Suprapubic skin (tissue), 4 donors: Measurements from ENCODE around the gene LDLRAD4. TPM values are rescaled to one million over a fixed set of nuclear protein-coding genes. Genes with fewer than 3 reads are reported as not detected.

ENCODE experiments used
- DNase-seq, 2 donors: peaks; one replicate each; pipeline ENCODE4 v3.0.0-alpha.2; 2019; ENCODE audit warnings: low spot score in 2 of 2
- H3K27ac ChIP-seq: fragments of 200-600 bp; sonication (generic); one replicate; pipeline ENCODE4 v1.5.1; 2019
- H3K27me3 ChIP-seq: fragments of 200-600 bp; sonication (generic); one replicate; pipeline ENCODE4 v1.5.1; 2019
- H3K36me3 ChIP-seq: fragments of 200-600 bp; sonication (generic); one replicate; pipeline ENCODE4 v1.5.1; 2019
- H3K4me1 ChIP-seq: fragments of 200-600 bp; sonication (generic); one replicate; pipeline ENCODE4 v1.5.1; 2019
- H3K4me3 ChIP-seq: fragments of 200-600 bp; sonication (generic); one replicate; pipeline ENCODE4 v1.5.1; 2019; ENCODE audit warnings: mild to moderate bottlenecking
- H3K9me3 ChIP-seq: fragments of 200-600 bp; sonication (generic); one replicate; pipeline ENCODE4 v1.5.1; 2019
- CTCF ChIP-seq, 2 donors: fragments of 200-600 bp in 1 of 2; fragments of 450-650 bp in 1 of 2; sonication (generic) in 1 of 2; IDR thresholded peaks; one replicate each; pipeline ENCODE4 v1.5.1; 2016 to 2019; ENCODE audit warnings: antibody characterized with exemption in 2 of 2, mild to moderate bottlenecking in 1 of 2, moderate library complexity in 1 of 2
- EP300 ChIP-seq: sonication (generic); formaldehyde crosslinking; IDR thresholded peaks from one replicate; pipeline ENCODE4 v1.6.1; 2017; ENCODE audit warnings: antibody characterized with exemption
- POLR2A ChIP-seq, 2 donors: fragments of 450-650 bp; IDR thresholded peaks; one replicate each; pipeline ENCODE4 v1.6.1; 2017; ENCODE audit warnings: antibody characterized with exemption in 2 of 2, mild to moderate bottlenecking in 2 of 2, moderate library complexity in 2 of 2
- POLR2AphosphoS5 ChIP-seq, 3 donors: sonication (generic); formaldehyde crosslinking; IDR thresholded peaks; one replicate each; pipeline ENCODE4 v1.6.1; 2017; ENCODE audit warnings: antibody characterized with exemption in 3 of 3
- WGBS: methylation state at CpG from one replicate; pipeline ENCODE4 v1.1.5; 2018; 5-methylcytosine and 5-hydroxymethylcytosine counted together
- total RNA-seq, 4 donors: library from RNA; depleted of rRNA; stranded (reverse); fragments of >200 nt; gene quantifications; one replicate each; pipeline ENCODE4 v1.1.0, GENCODE V29; 2016

The LDLRAD4 gene
- total RNA-seq, 4 donors from 2014 or later: 10.1 to 31.6 (median 15.1) TPM

GRCh38 chr18:13244135-13244534, 25.6 kb downstream of the LDLRAD4 start:
- no peaks in the 10 kb centered on the region for H3K27me3 ChIP-seq
- WGBS: 0% methylated on average over 1 of the region's 1 CpG
- no peak overlapping the region for H3K27ac ChIP-seq

GRCh38 chr18:13245481-13246000, 27.0 kb downstream of the LDLRAD4 start:
- Histone ChIP-seq H3K9me3 (no peaks in the 10 kb centered on the region), H3K36me3 (no peaks in the 10 kb centered on the region), H3K4me1 (no peaks in the 10 kb centered on the region), H3K4me3 (no peak overlapping the region), H3K27me3 (no peaks in the 10 kb centered on the region), H3K27ac (no peak overlapping the region)
- WGBS: 73% methylated on average over 6 of the region's 6 CpGs
- peak in 1 of 2 donors; percentile 24 for DNase-seq
- TF ChIP-seq EP300 (no peak), CTCF (IDR thresholded peaks at IDR 0.05) (no peak), POLR2A (IDR thresholded peaks at IDR 0.05) (no peak), POLR2AphosphoS5 (IDR thresholded peaks at IDR 0.05) (no peak)

More at GRCh38 chr18:13244135-13244534, 25.6 kb downstream of the LDLRAD4 start:
- Histone ChIP-seq H3K9me3 (no peaks in the 10 kb centered on the region), H3K4me1 (no peaks in the 10 kb centered on the region), H3K36me3 (no peaks in the 10 kb centered on the region), H3K4me3 (no peak overlapping the region)
- TF ChIP-seq POLR2A (IDR thresholded peaks at IDR 0.05): no peak
- TF ChIP-seq POLR2AphosphoS5 (IDR thresholded peaks at IDR 0.05): no peak
- no peak for TF ChIP-seq EP300
- no peak for TF ChIP-seq CTCF (IDR thresholded peaks at IDR 0.05)
- no peak for DNase-seq

- no peak overlapping the region for H3K4me3 ChIP-seq
- H3K27me3 ChIP-seq: no peaks in the 10 kb centered on the region
- H3K9me3 ChIP-seq: no peaks in the 10 kb centered on the region
- 88% methylated on average over 9 of the region's 9 CpGs for WGBS
- H3K4me1 ChIP-seq: no peaks in the 10 kb centered on the region
- TF ChIP-seq POLR2AphosphoS5 (IDR thresholded peaks at IDR 0.05): no peak
- no peak for TF ChIP-seq POLR2A (IDR thresholded peaks at IDR 0.05)
- no peak for TF ChIP-seq CTCF (IDR thresholded peaks at IDR 0.05)
- TF ChIP-seq EP300: no peak
- peak; percentile 17 to 49 for DNase-seq
- no peaks in the 10 kb centered on the region for H3K36me3 ChIP-seq
- H3K27ac ChIP-seq: no peak overlapping the region
Observed at GRCh38 chr18:13246121-13246520, 27.6 kb downstream of the LDLRAD4 start.

- TF ChIP-seq POLR2A (IDR thresholded peaks at IDR 0.05): no peak
- TF ChIP-seq CTCF (IDR thresholded peaks at IDR 0.05): no peak
- no peak for TF ChIP-seq EP300
- TF ChIP-seq POLR2AphosphoS5 (IDR thresholded peaks at IDR 0.05): no peak
- H3K36me3 ChIP-seq: no peaks in the 10 kb centered on the region
- DNase-seq: peak in 1 of 2 donors; percentile 21
- H3K4me1 ChIP-seq: no peaks in the 10 kb centered on the region
- no peaks in the 10 kb centered on the region for H3K27me3 ChIP-seq
- no peaks in the 10 kb centered on the region for H3K9me3 ChIP-seq
- H3K27ac ChIP-seq: no peak overlapping the region
- 100% methylated on average over 3 of the region's 3 CpGs for WGBS
- H3K4me3 ChIP-seq: no peak overlapping the region
Observed at GRCh38 chr18:13246591-13246990, 28.0 kb downstream of the LDLRAD4 start.

- peak; percentile 35 to 48 for DNase-seq
- no peak overlapping the region for H3K4me3 ChIP-seq
- TF ChIP-seq EP300: no peak
- no peak for TF ChIP-seq POLR2AphosphoS5 (IDR thresholded peaks at IDR 0.05)
- TF ChIP-seq POLR2A (IDR thresholded peaks at IDR 0.05): no peak
- TF ChIP-seq CTCF (IDR thresholded peaks at IDR 0.05): no peak
- H3K27me3 ChIP-seq: no peaks in the 10 kb centered on the region
- no peaks in the 10 kb centered on the region for H3K36me3 ChIP-seq
- 96% methylated on average over 14 of the region's 14 CpGs for WGBS
- no peaks in the 10 kb centered on the region for H3K9me3 ChIP-seq
- no peaks in the 10 kb centered on the region for H3K4me1 ChIP-seq
- no peak overlapping the region for H3K27ac ChIP-seq
Observed at GRCh38 chr18:13247506-13247905, 28.9 kb downstream of the LDLRAD4 start.
